GM10266 (cell line): ENCODE measurements around the gene SMAD1.

Experiments used
- DNase-seq: peaks from one replicate; pipeline ENCODE4 v3.0.0; 2012; ENCODE audit errors: extremely low spot score
- CTCF ChIP-seq: IDR thresholded peaks from 2 replicates; pipeline ENCODE4 v1.5.1; 2012; ENCODE audit warnings: mild to moderate bottlenecking, low read depth; ENCODE audit not compliant: control insufficient read depth, insufficient read depth; ENCODE audit errors: missing control alignments

The SMAD1 gene

GRCh38 chr4:145541346-145541745 lies 59.7 kb downstream of the SMAD1 start:
- no peak for DNase-seq
- no peak for TF ChIP-seq CTCF

- DNase-seq = no peak
- TF ChIP-seq CTCF = no peak
Measured at GRCh38 chr4:145545031-145545430, 63.4 kb downstream of the SMAD1 start.

GRCh38 chr4:145545538-145546174 lies 64.0 kb downstream of the SMAD1 start:
- no peak for DNase-seq
- TF ChIP-seq CTCF = no peak

GRCh38 chr4:145546175-145546915 lies 64.7 kb downstream of the SMAD1 start:
- no peak for TF ChIP-seq CTCF
- DNase-seq = no peak

- no peak for TF ChIP-seq CTCF
- no peak for DNase-seq
Measured at GRCh38 chr4:145551660-145552059, 70.0 kb downstream of the SMAD1 start.

GRCh38 chr4:145552181-145552822 lies 70.6 kb downstream of the SMAD1 start:
- no peak for TF ChIP-seq CTCF
- DNase-seq = peak; percentile 25

GRCh38 chr4:145553375-145553774 lies 71.7 kb downstream of the SMAD1 start:
- DNase-seq = no peak
- TF ChIP-seq CTCF = no peak
